Stimulated activated CD8-positive, alpha-beta memory T cell treated with anti-CD3 and anti-CD28 coated beads, Interleukin-4, amount 100 ng/mL, for 48 hours (primary cell): ENCODE measurements around the gene BTBD2.
"Not testable (repeated sequence)": the region's sequence is repeated elsewhere in the genome, so short reads cannot be mapped to it uniquely, and the experiment has no call there.

Experiments
- DNase-seq: peaks from one replicate; pipeline ENCODE4 v3.0.0-alpha.2; 2020

The BTBD2 gene

DNA sequence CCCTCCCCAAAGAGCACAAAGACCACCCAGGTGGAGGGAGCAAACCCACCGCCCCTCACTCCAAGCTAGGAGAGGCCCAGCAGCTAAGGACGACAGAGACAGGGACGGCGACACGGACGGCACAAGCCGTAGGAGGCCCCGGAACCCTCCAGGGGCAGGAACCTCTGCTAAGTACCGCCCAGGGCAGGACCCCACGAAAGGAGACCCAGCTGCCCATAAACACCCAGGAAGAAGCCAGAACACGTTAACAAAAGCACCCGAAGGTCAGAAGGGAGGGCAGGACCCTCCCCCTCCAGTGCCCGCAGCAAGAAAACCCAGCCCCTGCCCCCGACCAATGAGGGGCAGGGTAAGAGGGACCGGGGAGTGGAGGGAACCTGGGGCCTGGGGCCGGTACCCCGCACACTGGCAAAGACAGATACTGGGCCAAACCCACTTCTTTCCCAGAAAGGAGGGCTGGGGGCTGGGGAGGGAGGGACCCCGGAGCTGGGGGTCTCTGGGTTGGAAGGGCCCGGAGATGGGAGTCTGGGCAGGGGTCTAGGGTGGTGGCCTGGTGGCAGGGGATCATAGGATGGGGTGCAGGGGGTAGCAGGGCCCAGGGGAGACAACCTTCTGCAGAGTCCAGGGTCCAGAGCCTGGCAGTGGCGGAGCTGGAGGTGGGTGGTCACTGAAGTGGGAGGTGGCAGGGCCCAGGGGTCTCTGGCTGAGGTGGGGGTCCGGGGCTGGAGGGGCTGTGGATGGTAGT is 2.4 kb downstream of the BTBD2 start:
- no peak for DNase-seq

GRCh38 chr19:2011169-2011568 is 4.3 kb downstream of the BTBD2 start:
- DNase-seq = no peak

DNA sequence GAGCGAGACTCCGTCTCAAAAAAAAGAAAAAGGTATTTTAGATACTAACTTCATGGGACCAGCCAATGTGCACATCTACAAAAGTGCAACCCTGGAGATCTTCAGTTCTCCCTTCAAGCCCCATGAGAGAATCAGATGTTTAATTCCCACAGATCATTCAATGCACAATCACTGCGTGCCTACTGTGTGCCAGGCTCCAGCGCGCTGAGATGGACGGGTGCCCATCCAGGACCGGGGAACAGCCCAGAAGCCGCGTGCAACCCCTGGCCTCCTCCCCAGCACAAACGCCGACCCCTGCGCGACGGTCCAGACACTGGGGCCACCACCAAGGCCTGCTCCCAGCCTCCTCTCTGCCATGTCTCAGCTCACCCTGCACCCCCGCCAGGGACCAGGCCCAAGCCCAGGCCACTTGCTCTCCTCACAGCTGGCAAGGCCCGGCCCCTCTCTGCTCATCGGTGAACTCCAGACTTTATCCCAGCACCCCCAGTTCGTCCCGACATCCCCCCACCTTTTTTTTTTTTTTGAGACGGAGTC is 5.3 kb downstream of the BTBD2 start:
- DNase-seq = no peak

DNA sequence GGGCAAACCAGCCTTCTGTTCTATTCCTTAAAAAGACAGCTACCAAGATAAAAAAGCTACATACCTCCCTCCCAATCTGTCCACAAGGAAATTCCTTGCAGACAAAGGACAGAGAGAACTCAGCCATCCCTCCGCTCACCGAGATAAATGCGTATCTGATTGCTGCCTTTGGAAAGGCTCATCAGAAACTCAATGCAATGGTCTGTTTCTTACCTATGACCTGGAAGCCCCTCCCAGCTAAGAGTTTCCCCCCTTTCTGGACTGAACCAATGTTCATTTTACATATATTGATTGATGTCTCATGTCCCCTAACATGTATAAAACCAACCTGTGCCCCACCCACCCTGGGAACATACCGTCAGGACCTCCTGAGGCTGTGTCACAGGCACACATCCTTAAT is 11.6 kb downstream of the BTBD2 start:
- DNase-seq = no peak

DNA sequence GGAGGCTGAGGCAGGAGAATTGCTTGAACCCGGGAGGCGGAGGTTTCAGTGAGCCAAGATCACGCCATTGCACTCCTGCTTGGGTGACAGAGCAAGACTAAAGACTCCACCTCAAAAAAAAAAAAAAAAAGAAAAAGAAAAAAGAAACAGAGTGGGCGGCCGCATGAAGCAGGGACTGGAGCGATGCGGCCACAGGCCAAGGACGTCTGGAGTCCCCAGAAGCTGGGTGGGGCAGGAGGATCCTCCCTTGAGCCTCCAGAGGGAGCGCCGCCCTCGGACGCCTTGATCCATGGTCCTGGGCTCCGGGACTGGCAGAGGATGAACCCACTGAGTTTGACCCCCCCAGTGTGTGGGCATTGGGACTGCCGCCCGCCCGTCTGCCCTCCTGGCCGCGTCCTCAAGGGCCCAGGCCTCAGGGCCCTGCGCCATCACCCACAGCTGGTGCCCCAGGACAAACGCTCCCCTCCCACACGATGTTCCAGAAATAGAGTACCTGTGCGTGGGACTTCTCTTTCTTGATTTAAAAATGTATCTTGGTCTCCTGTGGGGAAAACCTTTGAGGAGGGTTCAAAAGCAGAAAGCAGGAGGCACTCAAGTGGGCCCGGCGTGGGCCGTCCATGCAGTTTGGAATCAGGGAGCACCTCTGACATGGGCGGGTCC is 15.5 kb downstream of the BTBD2 start:
- no peak for DNase-seq

DNA sequence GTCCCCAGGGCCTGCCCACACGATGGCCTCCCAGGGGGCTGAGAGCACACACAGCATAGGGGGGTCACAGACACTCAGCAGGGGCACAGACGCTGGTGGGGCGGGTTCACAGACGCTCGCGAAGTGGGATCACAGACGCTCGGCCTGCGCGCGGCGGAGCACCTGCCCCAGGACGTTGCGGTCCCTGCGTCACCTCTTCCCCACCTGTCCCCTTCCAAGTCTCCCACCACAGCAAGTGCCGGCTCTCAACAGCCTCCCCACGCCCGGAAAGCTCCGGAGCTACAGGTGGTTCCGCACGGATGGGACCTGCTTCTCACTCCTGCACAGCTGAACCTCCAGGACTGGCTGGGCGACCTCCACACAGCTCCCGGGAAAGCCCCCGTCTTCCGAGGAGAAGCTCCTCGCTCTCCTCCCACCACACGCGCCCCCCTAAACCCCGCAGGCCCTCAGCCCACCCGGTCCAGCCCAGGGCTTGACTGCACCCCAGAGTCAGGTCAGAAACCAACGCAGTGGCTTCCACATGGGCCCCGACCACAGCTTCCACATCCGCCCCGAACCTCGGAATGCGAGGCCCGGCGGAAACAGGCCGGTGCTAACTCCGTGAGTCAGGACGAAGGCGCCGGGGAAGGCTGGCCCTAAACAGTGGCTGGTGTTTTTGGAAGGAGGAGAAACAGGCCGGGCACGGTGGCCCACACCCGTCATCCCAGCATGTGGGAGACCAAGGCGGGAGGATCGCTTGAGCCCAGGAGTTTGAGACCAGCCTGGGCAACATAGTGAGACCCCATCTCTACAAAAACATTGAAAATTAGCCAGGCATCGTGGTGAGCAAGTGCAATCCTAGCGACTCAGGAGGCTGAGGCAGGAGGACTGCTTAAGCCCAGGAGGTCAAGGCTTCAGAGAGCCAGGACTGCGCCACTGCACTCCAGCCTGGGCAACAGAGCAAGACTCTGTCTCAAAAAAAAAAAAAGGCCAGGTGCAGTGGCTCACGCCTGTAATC is 16.5 kb downstream of the BTBD2 start:
- no peak for DNase-seq

DNA sequence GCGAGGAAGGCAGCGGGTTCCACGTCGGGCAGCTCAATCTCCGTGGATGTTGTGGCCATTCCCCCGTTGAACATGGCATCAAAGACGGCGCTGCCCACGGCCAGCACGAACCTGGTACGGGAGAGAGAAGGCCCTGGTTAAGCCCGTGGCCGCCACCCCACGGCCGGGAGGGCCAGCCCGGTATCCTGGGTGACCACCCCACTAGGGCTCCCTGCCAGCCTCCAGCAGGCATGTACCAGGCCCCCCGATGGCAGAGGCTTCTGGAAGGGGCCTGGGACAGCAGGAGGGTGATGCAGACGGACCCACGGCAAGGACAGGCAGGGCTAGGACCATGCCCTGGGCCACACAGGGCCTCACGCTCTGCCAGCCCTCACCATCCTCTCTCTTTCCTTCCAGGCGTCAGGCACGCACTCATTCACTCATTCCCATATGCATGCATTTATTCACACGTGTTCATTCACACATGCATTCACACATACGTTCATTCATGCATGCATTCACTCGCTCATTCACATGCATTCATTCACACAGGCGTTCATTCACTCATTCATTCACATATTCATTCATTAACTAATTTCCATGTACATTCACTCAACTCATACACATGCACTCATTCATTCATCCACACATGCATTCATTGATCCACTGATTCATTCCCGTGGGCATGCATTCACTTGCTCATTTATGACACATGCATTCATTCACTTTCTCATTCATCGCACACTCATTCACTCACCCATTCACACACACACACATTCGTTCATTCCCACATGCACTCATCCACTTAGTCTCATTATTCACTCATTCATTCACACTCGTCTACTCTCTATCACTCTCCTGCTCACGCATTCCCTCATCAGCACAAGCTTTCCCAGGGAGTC is 17.9 kb downstream of the BTBD2 start:
- no peak for DNase-seq

DNA sequence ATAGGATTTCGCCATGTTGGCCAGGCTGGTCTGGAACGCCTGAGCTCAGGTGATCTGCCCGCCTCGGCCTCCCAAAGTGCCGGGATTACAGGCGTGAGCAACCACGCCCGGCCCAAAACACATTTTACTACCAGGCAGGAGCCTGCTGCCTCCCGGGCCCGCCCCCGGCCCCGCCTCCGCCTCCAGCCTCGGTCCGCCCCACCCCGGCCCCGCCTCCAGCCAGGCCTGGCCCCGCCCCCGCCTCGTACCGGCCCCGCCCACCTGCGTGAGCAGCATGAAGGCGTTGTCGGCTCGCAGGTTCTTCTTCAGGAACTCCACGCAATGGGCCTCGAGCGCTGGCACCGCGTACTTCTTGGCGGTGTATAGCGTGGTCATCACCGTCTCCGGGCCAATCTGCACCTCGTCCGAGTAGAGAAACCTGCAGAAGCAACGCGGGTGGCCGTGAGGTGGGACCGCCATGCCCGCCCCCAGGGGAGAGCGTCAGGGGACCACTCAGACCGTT is 22.7 kb downstream of the BTBD2 start:
- peak; percentile 53 for DNase-seq

GRCh38 chr19:1991018-1991913 is 24.2 kb downstream of the BTBD2 start:
- no peak for DNase-seq

DNA sequence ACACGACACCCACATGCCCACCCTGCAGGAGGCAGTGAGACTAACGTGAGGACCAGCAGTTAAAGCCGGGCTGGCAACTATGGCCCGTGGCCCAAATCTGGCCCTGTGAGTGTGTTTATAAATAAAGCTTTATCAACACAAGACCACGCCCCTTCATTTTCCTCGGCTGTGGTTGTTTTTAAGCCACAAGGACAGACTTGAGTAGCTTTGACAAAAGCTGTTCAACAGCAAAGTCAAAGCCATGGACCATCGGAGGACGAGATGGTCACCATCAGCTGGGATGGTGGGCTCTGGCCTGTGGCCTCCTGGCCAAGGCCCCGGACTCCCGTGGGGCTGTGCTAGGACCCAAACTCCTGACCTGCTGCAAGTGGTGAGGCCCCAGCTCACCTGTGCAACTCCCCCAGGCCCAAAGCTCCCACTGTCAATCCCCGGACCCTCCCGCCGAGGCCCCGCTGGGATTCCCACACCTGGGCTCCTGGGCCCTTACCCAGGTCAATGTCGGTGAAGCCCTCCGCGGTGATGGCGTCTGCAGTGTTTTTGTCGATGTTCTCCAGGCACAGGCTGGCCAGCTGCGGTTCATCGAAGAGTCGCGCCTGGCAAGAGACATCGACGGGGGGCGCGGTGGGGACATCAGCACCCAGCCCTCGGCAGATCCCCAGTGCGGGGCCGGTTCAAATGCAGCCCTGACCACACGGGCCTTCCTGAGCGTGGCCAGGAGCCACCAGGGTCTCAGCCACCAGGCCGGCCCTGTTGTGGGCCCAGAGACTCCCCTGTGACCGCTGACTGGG is 25.1 kb downstream of the BTBD2 start:
- DNase-seq = no peak

- DNase-seq = no peak
These were observed 25.8 kb downstream of the BTBD2 start for GRCh38 chr19:1989513-1990229.

DNA sequence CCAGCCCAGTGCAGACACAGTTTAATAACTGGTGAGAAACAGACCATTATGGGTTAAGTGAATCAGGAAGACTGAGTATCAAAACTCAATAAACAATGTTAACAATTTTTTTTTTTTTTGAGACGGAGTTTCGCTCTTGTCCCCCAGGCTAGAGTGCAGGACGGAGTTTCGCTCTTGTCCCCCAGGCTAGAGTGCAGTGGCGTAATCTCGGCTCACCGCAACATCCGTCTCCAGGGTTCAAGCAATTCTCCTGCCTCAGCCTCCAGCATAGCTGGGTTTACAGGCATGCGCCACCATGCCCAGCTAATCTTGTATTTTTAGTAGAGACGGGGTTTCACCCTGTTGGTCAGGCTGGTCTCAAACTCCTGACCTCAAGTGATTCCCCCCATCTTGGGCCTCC is 27.1 kb downstream of the BTBD2 start:
- not testable (repeated sequence) for DNase-seq

- no peak for DNase-seq
These were observed 28.0 kb downstream of the BTBD2 start for GRCh38 chr19:1987197-1988187.

DNA sequence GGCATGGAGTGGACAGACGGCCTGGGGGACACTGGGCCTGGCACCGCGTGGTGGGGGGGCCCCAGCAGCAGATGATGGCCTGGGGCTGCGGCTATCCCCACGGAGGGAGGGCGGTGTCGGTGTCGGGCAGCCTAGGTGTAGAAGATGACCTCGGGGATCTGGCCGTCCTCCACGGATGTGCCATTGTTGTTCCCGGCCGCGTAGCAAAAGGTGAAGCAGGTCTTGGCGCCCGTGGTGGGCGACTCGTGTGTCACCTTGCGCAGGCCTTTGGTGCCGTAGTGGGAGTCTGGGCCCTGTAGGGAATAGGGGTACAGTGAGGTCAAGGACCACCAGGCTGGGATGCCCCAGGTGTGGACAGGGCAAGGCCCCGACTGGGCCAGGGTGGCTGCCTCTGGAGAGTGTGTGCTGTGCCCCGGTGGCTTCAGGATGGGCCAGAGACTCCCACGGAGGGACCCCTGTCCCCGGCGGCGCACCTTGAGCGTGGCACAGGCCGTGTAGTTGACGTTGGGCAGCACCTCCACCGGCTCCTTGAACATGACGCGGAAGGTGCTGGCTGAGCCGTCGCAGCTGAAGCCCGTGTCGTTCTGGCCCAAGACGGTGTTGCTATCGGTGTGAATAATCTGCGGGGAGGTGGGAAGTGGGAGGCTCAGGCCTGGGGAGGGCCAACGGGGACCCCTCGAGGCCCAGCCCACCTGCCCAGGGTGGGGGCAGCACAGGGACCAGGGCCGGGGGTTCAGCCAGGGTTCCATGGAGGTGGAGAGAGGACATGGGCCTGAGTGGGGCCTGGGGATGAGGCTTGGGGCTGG is 29.0 kb downstream of the BTBD2 start:
- DNase-seq = no peak

GRCh38 chr19:1985588-1986356 is 29.7 kb downstream of the BTBD2 start:
- no peak for DNase-seq

DNA sequence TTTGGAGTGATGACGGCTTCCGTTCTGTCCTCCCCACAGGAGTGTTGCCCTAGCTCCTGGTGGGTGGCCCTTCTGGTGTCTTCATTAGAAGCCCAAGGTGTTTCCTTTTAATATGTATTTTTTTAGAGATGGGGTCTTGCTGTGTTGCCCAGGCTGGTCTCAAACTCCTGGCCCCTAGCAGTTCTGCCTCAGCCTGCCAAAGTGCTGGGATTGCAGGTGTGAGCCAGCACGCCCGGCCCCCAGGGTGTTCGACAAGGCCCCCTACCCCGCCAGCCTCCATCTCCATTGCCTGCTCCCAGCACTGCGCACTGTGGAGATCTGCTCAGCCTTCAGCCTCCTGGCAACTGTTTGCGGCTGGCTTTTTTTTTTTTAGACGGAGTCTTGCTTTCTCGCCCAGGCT is 31.2 kb downstream of the BTBD2 start:
- DNase-seq = no peak
